ENCODE results near the gene FST. TPM values are rescaled to one million over a fixed set of nuclear protein-coding genes. Genes with fewer than 3 reads are reported as not detected.

The FST gene
- total RNA-seq, 2 donors from 2014 or later: 63.5 to 91.6 TPM

DNA sequence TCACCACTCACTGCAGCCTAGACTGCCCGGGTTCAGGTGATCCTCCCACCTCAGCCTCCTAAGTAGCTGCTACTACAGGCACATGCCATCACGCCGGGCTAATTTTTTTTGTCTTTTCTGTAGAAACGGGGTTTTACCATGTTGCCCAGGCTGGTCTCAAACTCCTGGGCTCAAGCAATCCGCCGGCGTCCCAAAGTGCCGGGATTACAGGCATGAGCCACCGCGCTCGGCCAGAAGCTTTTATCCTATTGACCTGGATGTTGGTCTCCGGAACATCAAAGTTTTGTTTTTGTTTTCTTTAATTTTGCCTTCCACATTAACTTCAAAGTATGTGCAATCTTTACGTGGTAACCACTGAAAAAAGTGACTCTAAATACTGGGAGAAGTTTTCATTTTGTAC is 42.4 kb upstream of the FST start:
- TF ChIP-seq, protein P1, sequence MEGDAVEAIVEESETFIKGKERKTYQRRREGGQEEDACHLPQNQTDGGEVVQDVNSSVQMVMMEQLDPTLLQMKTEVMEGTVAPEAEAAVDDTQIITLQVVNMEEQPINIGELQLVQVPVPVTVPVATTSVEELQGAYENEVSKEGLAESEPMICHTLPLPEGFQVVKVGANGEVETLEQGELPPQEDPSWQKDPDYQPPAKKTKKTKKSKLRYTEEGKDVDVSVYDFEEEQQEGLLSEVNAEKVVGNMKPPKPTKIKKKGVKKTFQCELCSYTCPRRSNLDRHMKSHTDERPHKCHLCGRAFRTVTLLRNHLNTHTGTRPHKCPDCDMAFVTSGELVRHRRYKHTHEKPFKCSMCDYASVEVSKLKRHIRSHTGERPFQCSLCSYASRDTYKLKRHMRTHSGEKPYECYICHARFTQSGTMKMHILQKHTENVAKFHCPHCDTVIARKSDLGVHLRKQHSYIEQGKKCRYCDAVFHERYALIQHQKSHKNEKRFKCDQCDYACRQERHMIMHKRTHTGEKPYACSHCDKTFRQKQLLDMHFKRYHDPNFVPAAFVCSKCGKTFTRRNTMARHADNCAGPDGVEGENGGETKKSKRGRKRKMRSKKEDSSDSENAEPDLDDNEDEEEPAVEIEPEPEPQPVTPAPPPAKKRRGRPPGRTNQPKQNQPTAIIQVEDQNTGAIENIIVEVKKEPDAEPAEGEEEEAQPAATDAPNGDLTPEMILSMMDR (conservative IDR thresholded peaks at IDR 0.05): no peak
- Histone ChIP-seq H3K27ac (ENCODE audit: low read depth, low read length) (no peak overlapping the region), H3K9me3 (ENCODE audit: control insufficient read depth, low read length) (no peaks in the 10 kb centered on the region), H3K4me1 (ENCODE audit: control insufficient read depth, insufficient read depth, low read length) (peaks cover 7% of the 10 kb centered on the region), H3K9ac (ENCODE audit: extremely low read depth, low read length, poor library complexity, severe bottlenecking) (no peak overlapping the region), H3K4me3 (ENCODE audit: low read length) (no peak overlapping the region), H3K36me3 (ENCODE audit: control insufficient read depth, insufficient read depth, low read length) (no peaks in the 10 kb centered on the region), H3K27me3 (ENCODE audit: control insufficient read depth, insufficient read depth, low read length, poor library complexity, severe bottlenecking) (no peaks in the 10 kb centered on the region)
- Mint-ChIP-seq H3K4me3 (no peak overlapping the region), H3K27me3 (ENCODE audit: insufficient read depth) (no peaks in the 10 kb centered on the region), H3K27ac (no peak overlapping the region), H3K4me1 (peaks cover 15% of the 10 kb centered on the region), H3K36me3 (ENCODE audit: low read depth) (no peaks in the 10 kb centered on the region), H3K9me3 (no peaks in the 10 kb centered on the region)
- DNase-seq: no peak
- 91 to 95% methylated on average over 12 to 13 of the region's 13 CpGs for WGBS, 2 experiments (ENCODE audit: insufficient coverage in 1 of 2, insufficient read length in 1 of 2)

DNA sequence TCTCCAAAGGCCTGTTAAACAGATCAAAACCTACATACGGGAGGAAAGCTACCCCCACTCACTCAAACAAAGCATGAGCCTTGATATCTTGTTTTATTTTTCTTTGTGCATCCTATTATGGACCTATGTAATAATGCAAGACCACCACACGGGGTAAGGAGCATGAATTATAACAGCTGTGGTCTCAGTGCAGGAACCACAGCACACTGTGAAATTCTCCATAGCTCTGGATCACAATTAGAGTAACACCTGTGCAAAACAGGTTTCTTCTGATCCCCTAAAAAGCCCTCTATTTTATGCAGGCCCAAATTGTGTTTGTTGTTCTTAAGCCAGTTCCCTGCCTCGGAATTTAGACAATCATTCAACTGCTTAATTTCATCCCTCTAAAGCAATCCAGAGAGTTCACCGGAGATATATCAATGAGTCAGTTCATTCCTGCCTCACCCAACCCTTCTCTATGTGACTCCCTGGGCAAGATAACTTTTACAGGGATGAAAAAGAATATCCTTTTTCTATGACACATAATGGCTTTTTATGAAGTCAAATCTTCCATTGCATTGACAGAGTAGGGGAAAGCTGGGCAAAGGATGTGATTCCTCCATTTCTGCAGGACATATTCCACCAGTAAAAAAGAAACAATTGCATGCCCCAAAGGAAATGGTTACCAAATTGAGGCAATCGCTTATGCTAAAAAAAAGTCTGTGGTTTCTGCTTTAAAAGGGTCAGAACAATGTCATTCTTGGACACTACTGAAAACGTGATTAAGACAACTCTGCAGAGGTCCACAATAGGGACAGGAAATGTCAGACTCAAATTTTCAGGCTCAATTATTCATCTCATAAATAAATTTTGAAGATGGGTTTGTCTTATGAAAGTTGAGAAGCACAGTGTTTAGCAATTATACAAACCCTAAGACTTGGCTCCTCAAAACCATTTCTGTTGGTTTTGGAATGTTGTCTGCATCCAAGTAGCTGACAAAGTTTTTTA is 41.6 kb upstream of the FST start:
- no peak overlapping the region for H3K4me3 ChIP-seq (ENCODE audit: low read length)
- H3K27ac ChIP-seq (ENCODE audit: low read depth, low read length): no peak overlapping the region
- TF ChIP-seq, protein P1 (conservative IDR thresholded peaks at IDR 0.05): peak; percentile 28
- H3K9me3 ChIP-seq (ENCODE audit: control insufficient read depth, low read length): no peaks in the 10 kb centered on the region
- no peaks in the 10 kb centered on the region for H3K36me3 ChIP-seq (ENCODE audit: control insufficient read depth, insufficient read depth, low read length)
- H3K9ac ChIP-seq (ENCODE audit: extremely low read depth, low read length, poor library complexity, severe bottlenecking): no peak overlapping the region
- peaks cover 7% of the 10 kb centered on the region for H3K4me1 ChIP-seq (ENCODE audit: control insufficient read depth, insufficient read depth, low read length)
- Mint-ChIP-seq H3K4me1 (peaks cover 11% of the 10 kb centered on the region), H3K27me3 (ENCODE audit: insufficient read depth) (no peaks in the 10 kb centered on the region), H3K27ac (no peak overlapping the region), H3K4me3 (no peak overlapping the region), H3K36me3 (ENCODE audit: low read depth) (no peaks in the 10 kb centered on the region), H3K9me3 (no peaks in the 10 kb centered on the region)
- no peaks in the 10 kb centered on the region for H3K27me3 ChIP-seq (ENCODE audit: control insufficient read depth, insufficient read depth, low read length, poor library complexity, severe bottlenecking)
- no peak for DNase-seq
- WGBS, 2 experiments (ENCODE audit: insufficient coverage in 1 of 2, insufficient read length in 1 of 2): 92 to 98% methylated on average over 4 to 6 of the region's 6 CpGs

DNA sequence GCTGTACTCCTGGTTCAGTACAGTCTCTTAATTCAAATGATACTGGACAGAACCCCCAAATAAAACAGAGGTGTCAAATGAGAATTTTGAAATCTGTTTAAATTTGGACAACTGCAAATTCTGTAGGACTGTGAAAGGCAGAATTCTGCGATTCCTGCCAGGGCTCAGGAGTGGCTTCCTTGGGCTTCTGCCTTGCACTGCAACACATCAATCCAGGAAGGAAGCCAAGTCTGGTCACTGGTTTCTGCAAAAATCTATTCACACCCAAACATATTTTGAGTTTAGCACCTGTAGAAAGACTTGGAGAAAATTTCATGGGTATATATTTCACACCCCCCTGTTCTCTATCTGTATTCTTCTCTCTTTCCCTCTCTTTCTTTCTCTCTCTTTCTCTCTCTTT is 37.5 kb upstream of the FST start:
- Mint-ChIP-seq H3K27ac (no peak overlapping the region), H3K4me1 (peaks cover 5% of the 10 kb centered on the region), H3K27me3 (ENCODE audit: insufficient read depth) (no peaks in the 10 kb centered on the region), H3K36me3 (ENCODE audit: low read depth) (no peaks in the 10 kb centered on the region), H3K4me3 (no peak overlapping the region), H3K9me3 (no peaks in the 10 kb centered on the region)
- DNase-seq: no peak
- Histone ChIP-seq H3K4me3 (ENCODE audit: low read length) (no peak overlapping the region), H3K9me3 (ENCODE audit: control insufficient read depth, low read length) (no peaks in the 10 kb centered on the region), H3K9ac (ENCODE audit: extremely low read depth, low read length, poor library complexity, severe bottlenecking) (no peak overlapping the region), H3K4me1 (ENCODE audit: control insufficient read depth, insufficient read depth, low read length) (no peaks in the 10 kb centered on the region), H3K27me3 (ENCODE audit: control insufficient read depth, insufficient read depth, low read length, poor library complexity, severe bottlenecking) (no peaks in the 10 kb centered on the region), H3K27ac (ENCODE audit: low read depth, low read length) (no peak overlapping the region), H3K36me3 (ENCODE audit: control insufficient read depth, insufficient read depth, low read length) (no peaks in the 10 kb centered on the region)
- WGBS, 2 experiments (ENCODE audit: insufficient coverage in 1 of 2, insufficient read length in 1 of 2): 100% methylated on average over 1 of the region's 1 CpG
- TF ChIP-seq, protein P1 (conservative IDR thresholded peaks at IDR 0.05): no peak

Measured in endodermal cell (in vitro differentiated cells).